HG03196 (cell line): ENCODE measurements around the gene TMEM208.

Experiments used
- ATAC-seq: cut with Tn5 transposase; IDR thresholded peaks from one replicate; pipeline ENCODE4 v1.9.1; 2021; ENCODE audit not compliant: unreplicated experiment

The TMEM208 gene

DNA sequence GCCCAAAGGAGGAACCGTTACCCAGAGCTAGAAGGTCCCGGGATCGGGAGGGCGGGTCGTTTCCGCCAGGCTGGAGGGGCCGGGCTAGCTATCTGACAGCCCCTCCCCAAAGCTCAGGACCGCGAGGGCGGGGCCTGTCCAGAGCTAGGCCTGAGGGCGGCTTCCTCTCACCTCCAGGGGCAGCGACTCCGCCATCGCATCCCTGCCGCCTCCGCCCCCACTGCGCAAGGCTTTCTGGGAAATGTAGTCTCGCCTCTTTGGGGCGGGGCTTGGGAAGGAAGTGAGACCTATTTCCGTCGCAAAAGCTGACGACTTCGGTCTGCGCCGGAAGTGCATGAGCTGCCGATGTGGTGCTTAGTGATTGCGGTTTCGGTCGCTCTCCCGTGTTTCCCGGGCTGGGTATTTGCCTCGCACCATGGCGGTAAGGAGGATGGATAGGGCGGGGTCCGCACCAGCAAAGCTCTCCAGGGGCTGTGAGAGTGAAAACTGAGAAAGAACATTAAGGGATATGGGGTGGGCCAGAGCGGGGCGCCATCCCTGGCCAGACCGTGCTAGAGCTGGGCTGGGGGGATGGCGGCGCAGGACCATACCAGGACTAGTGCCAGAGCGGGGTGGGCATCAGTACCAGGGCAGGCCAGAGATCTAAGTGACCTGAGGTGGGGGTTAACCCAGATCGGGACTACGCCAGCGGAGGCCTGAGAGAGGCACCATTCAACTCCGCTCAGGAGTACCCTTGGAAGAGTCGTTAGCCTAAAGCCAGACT, at the start of gene TMEM208:
TMEM208 (plus strand) TSS at position 327 of the 763 bp plus-strand sequence; CDS start at position 416, 89 bp downstream.
- peak; percentile 92 for ATAC-seq

DNA sequence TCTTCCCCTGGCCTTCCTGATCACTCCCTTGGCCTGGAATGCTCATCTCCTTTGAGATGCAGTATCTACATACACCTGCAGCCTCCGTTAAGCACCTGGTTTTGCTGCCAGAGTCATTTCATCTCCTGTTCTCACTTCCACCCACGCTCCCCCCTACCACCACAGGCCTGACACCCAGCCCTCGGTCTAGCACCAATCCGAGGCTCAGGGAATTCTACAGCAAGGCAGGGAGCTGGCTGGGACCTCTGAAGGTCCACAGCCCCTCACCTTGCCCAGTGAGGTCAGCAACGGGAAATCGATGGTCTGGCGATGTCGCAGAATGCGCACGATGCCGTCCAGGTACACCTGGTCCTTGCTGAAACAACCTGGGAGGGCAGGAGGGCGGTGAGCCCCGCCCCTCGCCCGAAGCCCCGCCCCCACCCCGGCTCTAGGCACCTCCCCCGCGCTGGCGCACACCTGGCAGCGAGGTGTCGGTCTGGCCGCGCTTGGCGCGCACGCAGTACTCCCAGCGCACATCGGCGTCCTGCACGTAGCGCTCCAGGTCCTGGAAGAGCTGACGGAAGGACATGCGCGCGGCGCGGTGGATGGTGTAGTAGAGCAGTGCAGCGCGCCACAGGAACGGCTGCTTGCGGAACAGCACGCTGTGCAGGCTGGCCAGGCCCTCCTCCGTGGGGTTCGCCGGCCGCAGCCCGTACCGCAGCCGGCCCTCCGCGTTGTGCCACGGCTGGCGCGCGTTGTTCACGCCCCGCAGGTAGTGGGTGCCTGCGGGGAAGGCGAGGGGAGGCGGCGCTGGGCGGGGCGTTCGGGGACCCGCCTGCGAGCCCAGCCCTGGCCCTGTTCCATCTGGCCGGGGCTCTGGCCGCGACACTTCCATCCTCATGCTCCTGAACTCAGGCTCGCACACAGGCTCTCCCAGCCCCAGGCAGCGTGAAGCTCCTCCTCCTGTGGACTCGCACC, 48.9 kb upstream of the TMEM208 start:
- no peak for ATAC-seq

DNA sequence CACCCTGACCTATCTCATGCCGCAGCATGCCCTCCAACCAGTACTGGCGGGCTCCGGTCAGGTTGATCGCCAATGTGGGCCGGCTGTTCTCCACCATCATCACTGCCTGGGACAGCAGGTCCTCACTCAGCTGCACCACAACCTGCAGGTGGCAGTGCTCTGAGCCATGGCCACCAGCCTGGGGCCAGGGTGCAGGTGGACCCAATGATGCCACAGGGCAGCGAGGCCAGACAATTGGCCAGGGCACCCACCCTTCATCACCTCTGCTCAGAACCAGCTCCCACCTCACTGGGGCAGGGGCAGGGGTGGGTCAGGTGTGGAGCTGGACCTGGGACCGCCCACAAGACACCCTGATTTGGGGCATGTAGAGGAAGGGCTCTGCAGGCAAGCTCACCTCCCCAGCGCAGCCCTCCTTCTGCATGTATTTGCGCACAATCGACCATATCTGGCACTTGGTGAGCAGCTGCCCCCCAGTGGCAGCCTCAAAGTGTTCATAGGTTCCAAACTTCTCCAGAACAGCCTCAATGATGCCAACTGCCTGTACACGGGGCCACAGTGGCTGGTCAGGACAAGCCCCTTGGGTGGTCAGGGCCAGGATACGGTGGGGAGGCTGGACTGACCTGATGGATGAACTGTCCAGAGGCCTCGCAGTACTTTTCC, 47.4 kb upstream of the TMEM208 start:
- no peak for ATAC-seq

DNA sequence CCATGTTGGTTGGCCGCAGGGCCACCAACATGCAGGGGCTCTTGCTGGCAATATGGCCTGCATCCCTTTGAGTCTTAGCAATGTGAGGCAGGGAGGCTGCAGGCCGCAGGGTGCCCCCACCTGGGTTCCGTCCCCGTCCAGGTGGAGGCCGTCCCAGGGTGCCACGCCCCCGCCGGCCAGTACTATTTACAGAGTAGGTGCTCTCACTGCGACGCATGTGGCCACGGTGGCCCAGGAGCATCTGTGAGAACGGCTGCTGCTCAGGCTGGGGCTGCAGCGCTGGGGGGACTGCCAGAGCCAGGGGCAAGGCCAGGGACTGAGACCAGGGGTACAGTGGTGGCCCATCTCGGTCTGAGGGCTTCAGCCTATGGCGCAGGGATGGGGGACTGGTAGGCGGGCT, 46.8 kb upstream of the TMEM208 start:
- ATAC-seq = no peak

DNA sequence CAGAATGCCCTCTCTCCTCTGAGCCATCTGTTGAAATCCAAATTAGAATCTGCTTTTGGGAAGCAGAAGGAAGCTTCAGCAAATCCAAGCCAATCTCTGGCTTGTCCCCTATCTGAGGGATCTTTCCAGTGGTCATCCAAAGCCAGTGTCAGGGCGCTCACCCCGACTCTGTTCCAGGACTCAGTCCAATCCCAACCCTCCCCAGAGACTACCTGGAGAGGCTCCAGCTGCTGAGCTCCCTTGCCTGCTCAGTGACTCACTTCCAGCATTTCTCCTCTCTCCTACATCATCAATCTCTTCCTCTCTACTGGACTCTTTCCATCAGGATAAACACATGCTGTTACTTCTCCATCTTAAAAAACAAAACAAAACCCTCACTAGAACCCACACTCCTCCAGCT, 45.6 kb upstream of the TMEM208 start:
- no peak for ATAC-seq

DNA sequence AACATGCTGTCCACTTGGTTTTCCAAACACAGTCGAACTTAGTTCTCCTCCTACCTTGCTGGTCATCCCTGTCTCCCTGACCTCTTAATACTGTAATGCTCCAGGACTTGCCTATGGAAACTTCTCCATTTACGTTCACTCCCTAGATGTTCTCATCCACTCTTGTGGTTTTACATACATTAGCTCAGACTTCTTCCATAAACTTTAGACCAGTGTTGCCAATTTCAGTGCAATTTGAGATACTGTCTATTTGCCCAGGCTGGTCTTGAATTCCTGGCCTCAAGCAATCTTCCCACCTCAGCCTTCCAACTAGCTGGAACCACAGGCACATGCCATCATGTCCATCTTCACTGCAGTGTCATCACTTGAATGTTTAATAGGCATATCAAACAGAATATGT, 44.6 kb upstream of the TMEM208 start:
- no peak for ATAC-seq

DNA sequence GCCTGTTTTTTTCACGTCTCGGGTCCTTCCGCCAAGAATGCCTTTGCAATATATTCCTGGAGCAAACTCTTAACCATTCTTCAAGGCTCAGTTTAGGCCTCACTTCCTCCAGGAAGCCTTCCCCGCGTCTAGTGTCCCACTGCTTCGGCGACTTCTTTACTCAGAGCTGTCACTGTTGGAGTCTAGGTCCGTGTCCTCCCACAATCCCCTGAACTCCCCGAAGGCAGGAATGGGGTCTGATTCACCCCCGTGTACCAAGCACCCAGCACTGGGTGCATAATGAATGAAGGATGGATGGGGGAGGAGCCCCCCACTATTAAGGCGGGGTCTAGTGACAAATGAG, 43.7 kb upstream of the TMEM208 start:
- ATAC-seq = no peak

DNA sequence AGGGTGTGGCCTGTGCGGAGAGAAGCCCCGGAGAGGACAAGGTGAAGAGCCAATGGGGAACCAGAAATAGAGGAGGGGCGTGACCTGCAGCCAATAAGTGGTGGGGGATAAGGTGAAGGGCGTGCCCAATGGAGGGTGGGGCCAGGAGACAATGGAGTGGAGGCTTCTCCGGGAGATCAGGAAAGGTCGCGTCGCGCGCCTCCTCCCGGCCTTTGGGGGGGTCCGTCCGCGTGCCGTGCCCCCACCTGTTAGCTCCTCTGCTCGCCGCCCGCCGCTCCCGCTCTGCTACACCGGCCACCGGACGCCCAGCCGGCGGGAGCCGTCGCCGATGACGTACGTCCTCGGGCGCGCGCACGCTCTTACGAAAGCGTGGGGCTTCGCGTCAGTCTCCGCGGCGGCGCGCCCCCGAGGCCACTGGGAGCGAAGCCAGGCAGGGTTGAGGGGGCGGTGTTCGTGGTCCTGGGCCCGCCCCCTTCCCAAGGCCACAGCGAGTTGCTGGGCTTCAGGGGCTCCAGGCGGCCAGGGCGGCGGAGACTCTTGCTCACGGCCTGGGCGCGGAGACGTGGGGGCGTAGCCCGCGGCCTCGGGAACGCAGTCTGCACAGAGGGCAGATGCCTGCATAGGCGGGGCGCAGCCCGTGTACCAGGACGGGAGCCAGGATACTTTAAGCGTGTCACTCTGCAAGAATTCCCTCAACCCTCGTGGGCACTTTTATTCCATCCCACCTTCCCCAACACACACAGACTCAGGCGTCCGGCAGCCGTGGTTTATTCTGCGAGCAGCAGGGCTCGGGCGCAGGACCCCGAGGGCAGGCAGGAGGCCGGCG, 43.1 kb upstream of the TMEM208 start, which contains the start of gene MATCAP1:
MATCAP1 (minus strand) TSS at position 337 of the 826 bp plus-strand sequence. CDS start 3,353 bp downstream, outside the sequence.
- ATAC-seq = peak; percentile 86

DNA sequence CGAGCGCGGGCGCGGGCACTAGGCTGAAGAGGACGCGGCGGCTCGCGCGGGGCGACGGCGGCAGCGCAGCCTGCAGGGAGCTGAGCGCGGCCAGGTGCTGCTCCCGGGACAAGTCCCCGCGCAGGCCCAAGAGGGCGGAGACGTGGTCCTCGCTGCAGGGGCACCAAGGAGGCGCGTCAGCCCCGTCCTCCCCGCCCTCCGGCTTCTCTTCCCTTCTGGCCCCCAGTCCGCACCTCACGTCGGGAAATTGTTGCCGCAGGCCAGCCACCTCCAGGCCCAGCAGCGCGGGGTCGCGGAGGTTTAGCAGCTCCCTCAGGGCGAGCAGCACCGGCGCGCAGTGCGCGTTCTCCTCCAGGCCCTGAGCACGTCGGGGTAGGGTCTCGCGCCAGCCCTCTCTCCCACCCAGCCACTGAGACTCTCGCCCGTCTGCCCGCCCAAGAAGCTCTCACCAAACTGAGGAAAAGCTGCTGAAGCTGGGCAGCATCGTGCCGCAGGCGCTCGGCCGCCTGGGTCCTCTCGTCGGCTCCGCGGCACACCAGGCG, 42.4 kb upstream of the TMEM208 start:
- peak; percentile 9 for ATAC-seq

DNA sequence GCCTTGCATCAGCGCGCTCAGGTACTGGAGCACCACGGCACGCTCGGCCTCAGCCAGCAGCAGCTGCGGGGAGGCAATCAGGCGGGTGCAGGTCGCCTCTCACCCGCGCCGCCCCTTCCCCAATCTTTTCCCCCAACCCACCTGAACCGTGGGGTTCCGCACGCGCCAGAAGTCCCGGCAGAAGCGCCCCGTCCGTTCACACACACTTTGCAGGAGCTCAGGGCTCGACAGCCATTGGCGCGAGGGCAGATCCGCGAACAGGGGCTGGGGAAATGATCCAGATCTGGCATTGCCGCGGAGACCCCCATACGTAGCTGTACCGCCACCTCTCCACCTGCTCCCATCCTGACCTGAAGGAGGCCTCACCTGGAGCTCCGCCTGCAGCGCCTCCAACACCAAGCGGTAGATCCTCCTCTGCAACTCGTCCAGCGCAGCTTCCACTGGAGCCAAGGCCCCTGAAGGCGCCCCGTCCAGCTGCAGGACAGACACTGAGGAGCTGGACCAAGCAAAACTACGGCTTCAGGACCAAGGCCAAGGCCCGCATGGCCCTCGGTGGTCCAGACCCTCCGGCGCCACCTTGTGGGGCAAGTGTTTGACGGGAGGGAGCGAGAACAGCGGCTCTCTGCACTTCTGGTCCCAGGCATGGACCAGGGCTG, 41.8 kb upstream of the TMEM208 start:
- ATAC-seq = peak; percentile 27

DNA sequence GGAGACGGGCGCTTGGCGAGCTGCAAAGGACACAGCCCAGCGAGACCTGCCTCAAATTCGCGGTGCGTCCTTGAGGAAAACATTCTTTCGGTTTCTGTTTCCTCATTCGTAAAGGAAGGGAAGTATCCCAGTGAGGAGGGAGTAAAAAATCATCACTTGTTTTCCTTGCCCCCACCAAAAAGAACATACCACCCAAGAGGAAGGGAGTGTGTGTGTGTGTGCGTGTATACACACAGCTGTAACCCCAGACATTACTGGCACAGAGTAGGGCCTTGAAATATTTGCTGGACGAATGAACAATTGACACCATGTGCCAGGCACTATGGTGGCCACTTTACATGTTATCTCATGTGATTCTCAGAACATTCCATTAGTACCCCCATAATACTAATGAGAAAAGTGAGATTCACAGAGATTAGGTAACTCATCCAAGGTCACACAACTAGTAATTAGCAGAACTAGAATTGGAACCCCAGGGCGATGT, 41.2 kb upstream of the TMEM208 start:
- ATAC-seq = no peak

DNA sequence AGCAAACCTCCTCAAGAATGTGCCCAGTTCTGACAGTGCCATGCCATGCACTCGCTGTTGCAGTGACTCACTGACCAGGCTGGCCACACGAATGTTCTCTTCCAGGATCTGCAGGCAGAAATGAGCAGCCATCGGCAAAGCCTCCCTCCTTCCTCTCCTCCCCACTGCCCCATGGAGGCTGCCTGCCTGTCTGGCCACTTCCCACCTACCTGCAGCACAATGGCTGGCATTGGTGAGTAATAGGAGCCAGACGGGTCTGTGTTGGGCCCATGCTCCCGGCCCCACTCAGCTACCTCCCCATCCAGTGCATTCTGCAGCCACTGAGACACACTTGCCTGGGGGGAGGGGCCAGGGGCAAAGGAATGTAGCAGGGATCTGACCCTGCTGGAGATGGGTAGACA, 40.4 kb upstream of the TMEM208 start:
- ATAC-seq = no peak

DNA sequence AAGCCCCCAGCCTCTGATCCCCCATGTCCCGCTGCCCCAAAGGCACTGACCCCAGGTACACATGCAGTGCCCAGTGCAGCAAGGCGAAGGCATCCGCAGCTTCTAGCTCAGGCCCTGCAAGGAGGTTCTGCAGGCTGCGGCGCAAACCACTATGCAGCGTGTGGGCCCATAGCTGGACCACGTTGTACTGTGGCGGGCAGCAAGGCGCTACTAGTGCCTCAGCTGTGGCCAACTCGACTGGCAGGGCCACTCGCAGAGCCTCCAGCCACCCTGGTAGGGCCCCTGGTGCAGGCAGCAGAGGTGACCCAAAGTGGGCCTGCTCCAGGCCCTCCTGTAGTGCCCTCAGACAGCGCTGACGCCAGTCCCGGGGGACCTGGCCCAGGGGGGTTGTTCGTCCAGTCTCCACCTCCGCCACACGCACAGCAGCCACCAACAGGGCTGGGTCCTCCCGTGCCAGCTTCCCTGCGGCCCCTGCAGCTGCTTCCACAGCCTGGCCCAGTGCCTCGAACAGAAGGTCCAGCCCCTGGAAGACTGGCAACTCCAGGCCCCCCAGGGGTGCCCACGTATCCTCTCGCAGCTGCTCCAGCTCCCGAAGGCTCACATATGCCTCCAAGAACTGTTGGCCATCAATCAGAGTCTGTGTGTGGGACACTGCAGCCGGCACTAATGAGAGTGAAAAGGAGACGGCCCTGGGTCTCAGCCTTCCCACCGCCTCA, 39.6 kb upstream of the TMEM208 start:
- ATAC-seq = no peak

DNA sequence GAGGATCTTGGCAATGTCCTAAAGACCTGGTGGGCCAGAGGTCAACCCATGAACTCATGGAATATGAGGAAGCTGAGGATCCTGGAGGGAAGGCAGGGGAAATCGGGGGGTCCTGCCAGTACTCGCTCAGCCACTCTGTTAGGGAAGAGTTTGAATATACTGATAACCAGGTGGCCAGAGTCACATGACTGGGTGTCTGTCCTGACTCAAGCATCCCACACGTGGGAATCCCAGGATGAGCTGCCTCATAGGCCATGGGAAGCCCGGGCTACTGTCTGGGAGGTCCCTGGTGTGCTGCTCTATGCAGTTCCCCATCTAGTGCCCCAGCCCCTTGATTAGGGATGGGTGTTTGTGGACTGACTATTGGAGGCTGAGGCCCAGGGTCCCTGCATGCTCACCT, 38.6 kb upstream of the TMEM208 start:
- no peak for ATAC-seq

DNA sequence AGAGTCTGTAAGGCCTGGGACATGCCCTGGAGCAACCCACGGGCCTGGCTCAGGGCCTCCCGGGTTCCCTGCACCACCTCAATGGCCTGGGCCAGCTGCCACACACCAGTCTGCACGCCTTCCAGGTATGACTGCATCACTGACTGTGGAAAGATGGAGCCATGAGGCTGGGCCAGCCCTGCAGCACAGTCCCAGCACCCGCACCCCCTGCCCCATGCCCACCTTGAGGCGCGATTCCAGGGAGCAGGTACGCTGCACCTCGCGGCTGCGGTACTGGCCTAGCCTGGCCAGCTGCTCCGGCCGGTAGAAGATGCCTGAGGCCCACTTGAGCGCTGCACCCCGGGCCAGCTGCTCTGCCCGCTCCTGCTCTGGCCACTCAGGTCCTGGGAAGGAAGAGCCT, 38.1 kb upstream of the TMEM208 start:
- ATAC-seq = no peak

DNA sequence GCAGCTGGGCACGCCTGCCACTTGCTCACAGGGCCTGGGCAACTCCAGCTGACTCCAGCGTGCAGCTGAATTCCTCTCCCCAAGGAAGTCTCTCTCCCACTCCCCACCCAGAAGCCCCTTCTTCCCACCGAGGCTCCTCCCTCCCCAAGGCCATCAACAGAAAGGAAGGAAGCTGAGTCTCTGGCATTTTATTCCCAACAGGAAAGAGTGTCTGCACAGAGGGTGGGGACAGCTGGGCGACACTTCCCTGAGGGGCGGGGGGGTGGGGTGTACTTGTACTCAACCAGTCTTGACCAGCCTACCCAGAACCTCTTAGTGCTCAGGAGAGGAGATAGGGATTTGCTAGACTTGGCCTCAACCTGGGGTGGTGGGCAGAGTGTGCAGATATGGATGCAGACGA, 36.9 kb upstream of the TMEM208 start, which contains the start of gene EXOC3L1:
EXOC3L1 (minus strand) TSS at position 96 of the 400 bp plus-strand sequence. CDS start 460 bp downstream, outside the sequence.
- ATAC-seq = no peak

DNA sequence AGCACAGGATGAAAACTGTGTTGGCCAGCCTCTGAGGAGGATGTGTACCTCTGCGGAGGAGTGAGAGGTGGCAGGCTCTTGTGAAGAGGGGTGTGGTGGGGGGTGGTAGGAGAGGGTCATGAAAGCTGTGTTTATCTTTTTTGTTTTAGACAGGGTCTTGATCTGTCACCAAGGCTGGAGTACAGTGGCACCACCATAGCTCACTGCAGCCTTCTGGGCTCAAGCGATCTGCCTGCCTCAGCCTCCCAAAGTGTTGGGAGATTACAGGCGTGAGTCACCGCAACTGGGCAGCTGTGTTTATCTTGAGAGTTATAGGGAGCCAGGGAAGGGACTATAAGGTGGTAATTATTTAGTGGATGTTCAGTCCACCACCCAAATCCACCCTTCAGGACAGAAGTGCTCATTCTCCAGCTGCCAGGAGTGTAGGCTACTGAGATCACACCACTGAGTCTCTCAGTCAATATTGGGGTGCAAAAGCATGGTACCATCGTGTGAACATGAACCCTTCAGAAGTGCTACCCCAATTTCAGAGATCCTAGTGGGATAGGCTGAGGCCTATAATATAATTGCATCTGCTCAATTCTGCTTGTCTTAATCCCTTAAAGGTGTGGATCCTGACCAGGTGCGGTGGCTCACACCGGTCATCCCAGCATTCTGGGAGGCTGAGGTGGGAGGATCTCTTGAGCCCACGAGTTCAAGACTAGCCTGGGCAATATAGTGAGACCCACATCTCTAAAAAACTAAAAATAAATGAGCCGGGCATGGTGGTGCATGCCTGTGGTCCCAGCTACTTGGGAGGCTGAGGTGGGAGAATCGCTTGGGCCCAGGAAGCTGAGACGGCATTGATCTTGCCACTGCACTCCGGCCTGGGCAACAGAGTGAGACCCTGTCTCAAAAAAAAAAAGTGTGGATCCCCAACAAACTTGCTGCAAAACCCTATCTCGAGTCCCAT, 36.2 kb upstream of the TMEM208 start:
- no peak for ATAC-seq
